HepG2 (cell line): ENCODE data around the gene DCDC2. TPM values are rescaled to one million over a fixed set of nuclear protein-coding genes. Genes with fewer than 3 reads are reported as not detected.
A peak's percentile ranks its signal among the peaks of the same experiment; 100 is the strongest.

ENCODE experiments used
- ATF1 ChIP-seq: IDR thresholded peaks from 2 replicates; pipeline ENCODE4 v1.6.1; 2016; ENCODE audit warnings: mild to moderate bottlenecking, control low read depth
- ATM ChIP-seq: fragments of 450-650 bp; IDR thresholded peaks from 2 replicates; pipeline ENCODE4 v1.7.1; 2017; ENCODE audit warnings: mild to moderate bottlenecking, borderline replicate concordance
- EZH2 ChIP-seq: conservative IDR thresholded peaks from 2 replicates; pipeline ENCODE4 v1.6.1; 2012; ENCODE audit warnings: mild to moderate bottlenecking, low read depth, low read length, moderate library complexity
- GATAD2A ChIP-seq: IDR thresholded peaks from 2 replicates; pipeline ENCODE4 v1.6.1; 2016
- HHEX ChIP-seq: IDR thresholded peaks from 2 replicates; pipeline ENCODE4 v1.6.1; 2016; ENCODE audit warnings: control low read depth
- HOXA9 ChIP-seq: sonication (generic); formaldehyde crosslinking; IDR thresholded peaks from 2 replicates; pipeline ENCODE4 v1.8.1; 2022; ENCODE audit warnings: missing genetic modification reagents, mild to moderate bottlenecking, moderate library complexity, borderline replicate concordance
- KMT2B ChIP-seq: IDR thresholded peaks from 2 replicates; pipeline ENCODE4 v1.6.1; 2016; ENCODE audit warnings: missing genetic modification reagents, missing compliant biosample characterization
- MATR3 ChIP-seq: sonication (generic); formaldehyde crosslinking; IDR thresholded peaks from 2 replicates; pipeline ENCODE4 v1.4.0; 2020; ENCODE audit warnings: missing genetic modification reagents
- MIER3 ChIP-seq: IDR thresholded peaks from 2 replicates; pipeline ENCODE4 v1.6.1; 2016; ENCODE audit warnings: missing compliant biosample characterization, borderline replicate concordance
- MTF2 ChIP-seq: sonication (generic); formaldehyde crosslinking; IDR thresholded peaks from 2 replicates; pipeline ENCODE4 v1.5.0; 2020; ENCODE audit warnings: missing genetic modification reagents, borderline replicate concordance
- NR2C2 ChIP-seq: sonication (generic); formaldehyde crosslinking; IDR thresholded peaks from 2 replicates; pipeline ENCODE4 v1.4.0; 2020; ENCODE audit warnings: missing genetic modification reagents, mild to moderate bottlenecking, moderate library complexity, borderline replicate concordance
- PAX8 ChIP-seq: sonication (generic); formaldehyde crosslinking; IDR thresholded peaks from 2 replicates; pipeline ENCODE4 v1.8.0; 2022; ENCODE audit warnings: mild to moderate bottlenecking, missing genetic modification reagents, borderline replicate concordance
- SAP130 ChIP-seq: IDR thresholded peaks from 2 replicates; pipeline ENCODE4 v1.6.1; 2016; ENCODE audit warnings: low read depth
- SIX4 ChIP-seq: sonication (generic); formaldehyde crosslinking; IDR thresholded peaks from 2 replicates; pipeline ENCODE4 v1.4.0; 2020; ENCODE audit warnings: missing genetic modification reagents
- TCF7L2 ChIP-seq: IDR thresholded peaks from 2 replicates; pipeline ENCODE4 v1.6.1; 2011; ENCODE audit warnings: mild to moderate bottlenecking, low read depth, low read length, moderate library complexity
- TEAD2 ChIP-seq: sonication (generic); formaldehyde crosslinking; IDR thresholded peaks from 2 replicates; pipeline ENCODE4 v1.9.0; 2021; ENCODE audit warnings: missing genetic modification reagents
- ZFX ChIP-seq: sonication (generic); formaldehyde crosslinking; IDR thresholded peaks from 2 replicates; pipeline ENCODE4 v1.4.0; 2020; ENCODE audit warnings: mild to moderate bottlenecking, low read depth, missing genetic modification reagents, moderate library complexity
- ZNF230 ChIP-seq: sonication (generic); formaldehyde crosslinking; IDR thresholded peaks from 2 replicates; pipeline ENCODE4 v1.4.0; 2020; ENCODE audit warnings: mild to moderate bottlenecking, missing genetic modification reagents
- ZNF335 ChIP-seq: sonication (generic); formaldehyde crosslinking; IDR thresholded peaks from 2 replicates; pipeline ENCODE4 v1.4.0; 2020; ENCODE audit warnings: missing genetic modification reagents
- ZNF720 ChIP-seq: sonication (generic); formaldehyde crosslinking; IDR thresholded peaks from 2 replicates; pipeline ENCODE4 v1.4.0; 2020; ENCODE audit warnings: missing genetic modification reagents
- ZNF878 ChIP-seq: sonication (generic); formaldehyde crosslinking; IDR thresholded peaks from 2 replicates; pipeline ENCODE4 v1.8.1; 2023; ENCODE audit warnings: mild to moderate bottlenecking, missing genetic modification reagents, moderate library complexity
- polyA plus RNA-seq, 8 experiments: library from polyadenylated mRNA; depleted of rRNA in 3 of 8; stranded (reverse) in 7 of 8; unstranded in 1 of 8; fragments of >200 nt; fragmentation: Illumina TruSeq in 4 of 8; extraction: Trizol in 4 of 8; gene quantifications; 2 replicates each; pipeline versions ENCODE4 v1.2.1 to v1.2.3, GENCODE V29; 2011 to 2016; ENCODE audit warnings: low read depth in 4 of 8, missing spikeins in 1 of 8, mixed read lengths in 1 of 8; ENCODE audit not compliant: insufficient read depth in 1 of 8
- total RNA-seq, 5 experiments: library from RNA; depleted of rRNA; stranded (reverse); fragments of >200 nt; fragmentation: Illumina TruSeq; extraction: Trizol; gene quantifications; 2 replicates each; pipeline ENCODE4 v1.2.3, GENCODE V29; 2016; ENCODE audit warnings: low read depth in 1 of 5
- TF ChIP-seq, protein P1 (sequence below): sonication (generic); formaldehyde crosslinking; IDR thresholded peaks from 2 replicates; pipeline ENCODE4 v1.4.0; 2020; ENCODE audit warnings: missing genetic modification reagents
- TF ChIP-seq, protein P2 (sequence below): sonication (generic); formaldehyde crosslinking; conservative IDR thresholded peaks from 2 replicates; pipeline ENCODE4 v1.4.0; 2020; ENCODE audit warnings: mild to moderate bottlenecking, missing genetic modification reagents, moderate library complexity
- TF ChIP-seq, protein P3 (sequence below): sonication (generic); formaldehyde crosslinking; IDR thresholded peaks from 2 replicates; pipeline ENCODE4 v1.5.0; 2020; ENCODE audit warnings: mild to moderate bottlenecking, missing genetic modification reagents, borderline replicate concordance

The DCDC2 gene
- total and polyA plus RNA-seq, 2 of the 13 experiments (the other 11 are each of a cell fraction or from before 2014, with no cell fraction given): 9.0 to 36.2 TPM

DNA sequence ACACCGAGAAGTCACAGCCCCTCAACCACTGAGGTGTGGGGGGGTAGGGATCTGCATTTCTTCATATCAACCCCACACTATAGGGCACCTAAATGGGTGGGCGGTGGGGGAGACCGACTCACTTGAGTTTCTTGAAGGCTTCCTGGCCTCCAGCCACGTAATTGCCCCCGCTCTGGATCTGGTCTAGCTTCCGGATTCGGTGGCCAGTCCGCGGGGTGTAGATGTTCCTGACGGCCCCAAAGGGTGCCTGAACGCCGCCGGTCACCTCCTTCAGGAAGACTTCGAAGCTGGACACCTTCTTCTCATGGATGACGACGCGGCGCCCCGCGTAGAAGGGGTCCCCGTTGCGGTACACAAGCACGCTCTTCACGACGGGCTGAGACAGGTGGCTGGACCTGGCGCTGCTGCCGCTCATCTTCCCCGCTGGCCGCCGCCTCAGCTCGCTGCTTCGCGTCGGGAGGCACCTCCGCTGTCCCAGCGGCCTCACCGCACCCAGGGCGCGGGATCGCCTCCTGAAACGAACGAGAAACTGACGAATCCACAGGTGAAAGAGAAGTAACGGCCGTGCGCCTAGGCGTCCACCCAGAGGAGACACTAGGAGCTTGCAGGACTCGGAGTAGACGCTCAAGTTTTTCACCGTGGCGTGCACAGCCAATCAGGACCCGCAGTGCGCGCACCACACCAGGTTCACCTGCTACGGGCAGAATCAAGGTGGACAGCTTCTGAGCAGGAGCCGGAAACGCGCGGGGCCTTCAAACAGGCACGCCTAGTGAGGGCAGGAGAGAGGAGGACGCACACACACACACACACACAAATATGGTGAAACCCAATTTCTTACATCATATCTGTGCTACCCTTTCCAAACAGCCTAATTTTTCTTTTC lies at the start of gene DCDC2 (continued):
- TF ChIP-seq ZNF230 (CRISPR knock-in tag) (peak; percentile 99; the same call in 1 of the 2 replicates), GATAD2A (CRISPR knock-in tag) (peak; percentile 89), SIX4 (CRISPR knock-in tag) (no peak), ATF1 (CRISPR knock-in tag) (no peak), ZNF720 (CRISPR knock-in tag) (no peak), ZNF335 (CRISPR knock-in tag) (0 out of 2 replicates have a peak, but pooled peaks have one; percentile 48), TEAD2 (CRISPR knock-in tag) (no peak), MTF2 (peak; percentile 67; the same call in 1 of the 2 replicates), NR2C2 (CRISPR knock-in tag) (peak; percentile 68), ZFX (CRISPR knock-in tag) (peak; percentile 88), TCF7L2 (no peak), ZNF878 (CRISPR knock-in tag) (no peak), HHEX (CRISPR knock-in tag) (no peak), ATM (no peak), PAX8 (CRISPR knock-in tag) (0 out of 2 replicates have a peak, but pooled peaks have one; percentile 52), HOXA9 (CRISPR knock-in tag) (no peak), MATR3 (CRISPR knock-in tag) (no peak), KMT2B (CRISPR knock-in tag) (peak; percentile 92), EZH2 (no peak), SAP130 (CRISPR knock-in tag) (peak; percentile 88), MIER3 (CRISPR knock-in tag) (0 out of 2 replicates have a peak, but pooled peaks have one; percentile 30)
- TF ChIP-seq, protein P1, sequence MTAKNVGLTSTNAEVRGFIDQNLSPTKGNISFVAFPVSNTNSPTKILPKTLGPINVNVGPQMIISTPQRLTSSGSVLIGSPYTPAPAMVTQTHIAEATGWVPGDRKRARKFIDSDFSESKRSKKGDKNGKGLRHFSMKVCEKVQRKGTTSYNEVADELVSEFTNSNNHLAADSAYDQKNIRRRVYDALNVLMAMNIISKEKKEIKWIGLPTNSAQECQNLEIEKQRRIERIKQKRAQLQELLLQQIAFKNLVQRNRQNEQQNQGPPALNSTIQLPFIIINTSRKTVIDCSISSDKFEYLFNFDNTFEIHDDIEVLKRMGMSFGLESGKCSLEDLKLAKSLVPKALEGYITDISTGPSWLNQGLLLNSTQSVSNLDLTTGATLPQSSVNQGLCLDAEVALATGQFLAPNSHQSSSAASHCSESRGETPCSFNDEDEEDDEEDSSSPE (CRISPR knock-in tag): peak; percentile 88
- TF ChIP-seq, protein P2, sequence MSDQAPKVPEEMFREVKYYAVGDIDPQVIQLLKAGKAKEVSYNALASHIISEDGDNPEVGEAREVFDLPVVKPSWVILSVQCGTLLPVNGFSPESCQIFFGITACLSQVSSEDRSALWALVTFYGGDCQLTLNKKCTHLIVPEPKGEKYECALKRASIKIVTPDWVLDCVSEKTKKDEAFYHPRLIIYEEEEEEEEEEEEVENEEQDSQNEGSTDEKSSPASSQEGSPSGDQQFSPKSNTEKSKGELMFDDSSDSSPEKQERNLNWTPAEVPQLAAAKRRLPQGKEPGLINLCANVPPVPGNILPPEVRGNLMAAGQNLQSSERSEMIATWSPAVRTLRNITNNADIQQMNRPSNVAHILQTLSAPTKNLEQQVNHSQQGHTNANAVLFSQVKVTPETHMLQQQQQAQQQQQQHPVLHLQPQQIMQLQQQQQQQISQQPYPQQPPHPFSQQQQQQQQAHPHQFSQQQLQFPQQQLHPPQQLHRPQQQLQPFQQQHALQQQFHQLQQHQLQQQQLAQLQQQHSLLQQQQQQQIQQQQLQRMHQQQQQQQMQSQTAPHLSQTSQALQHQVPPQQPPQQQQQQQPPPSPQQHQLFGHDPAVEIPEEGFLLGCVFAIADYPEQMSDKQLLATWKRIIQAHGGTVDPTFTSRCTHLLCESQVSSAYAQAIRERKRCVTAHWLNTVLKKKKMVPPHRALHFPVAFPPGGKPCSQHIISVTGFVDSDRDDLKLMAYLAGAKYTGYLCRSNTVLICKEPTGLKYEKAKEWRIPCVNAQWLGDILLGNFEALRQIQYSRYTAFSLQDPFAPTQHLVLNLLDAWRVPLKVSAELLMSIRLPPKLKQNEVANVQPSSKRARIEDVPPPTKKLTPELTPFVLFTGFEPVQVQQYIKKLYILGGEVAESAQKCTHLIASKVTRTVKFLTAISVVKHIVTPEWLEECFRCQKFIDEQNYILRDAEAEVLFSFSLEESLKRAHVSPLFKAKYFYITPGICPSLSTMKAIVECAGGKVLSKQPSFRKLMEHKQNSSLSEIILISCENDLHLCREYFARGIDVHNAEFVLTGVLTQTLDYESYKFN: peak; percentile 46
- TF ChIP-seq, protein P3, sequence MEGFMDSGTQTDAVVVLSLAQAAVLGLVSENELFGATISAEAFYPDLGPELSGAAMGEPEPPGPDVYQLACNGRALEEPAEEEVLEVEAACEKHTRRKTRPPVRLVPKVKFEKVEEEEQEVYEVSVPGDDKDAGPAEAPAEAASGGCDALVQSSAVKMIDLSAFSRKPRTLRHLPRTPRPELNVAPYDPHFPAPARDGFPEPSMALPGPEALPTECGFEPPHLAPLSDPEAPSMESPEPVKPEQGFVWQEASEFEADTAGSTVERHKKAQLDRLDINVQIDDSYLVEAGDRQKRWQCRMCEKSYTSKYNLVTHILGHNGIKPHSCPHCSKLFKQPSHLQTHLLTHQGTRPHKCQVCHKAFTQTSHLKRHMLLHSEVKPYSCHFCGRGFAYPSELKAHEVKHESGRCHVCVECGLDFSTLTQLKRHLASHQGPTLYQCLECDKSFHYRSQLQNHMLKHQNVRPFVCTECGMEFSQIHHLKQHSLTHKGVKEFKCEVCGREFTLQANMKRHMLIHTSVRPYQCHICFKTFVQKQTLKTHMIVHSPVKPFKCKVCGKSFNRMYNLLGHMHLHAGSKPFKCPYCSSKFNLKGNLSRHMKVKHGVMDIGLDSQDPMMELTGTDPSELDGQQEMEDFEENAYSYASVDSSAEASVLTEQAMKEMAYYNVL (CRISPR knock-in tag): peak; percentile 92
